Osteocyte (in vitro differentiated cells): Measurements from ENCODE around the gene H1-8. TPM values are rescaled to one million over a fixed set of nuclear protein-coding genes. Genes with fewer than 3 reads are reported as not detected.

Experiments
- DNase-seq: peaks from one replicate; pipeline ENCODE4 v3.0.0; 2021; ENCODE audit warnings: mixed read lengths; ENCODE audit not compliant: unreplicated experiment; ENCODE audit errors: extremely low spot score
- H3K27ac Mint-ChIP-seq: one replicate; pipeline ENCODE4 v1.8.0; 2021; ENCODE audit warnings: mild to moderate bottlenecking, mixed read lengths; ENCODE audit not compliant: unreplicated experiment
- H3K27me3 Mint-ChIP-seq: one replicate; pipeline ENCODE4 v1.8.0; 2021; ENCODE audit warnings: mixed read lengths; ENCODE audit not compliant: unreplicated experiment
- H3K36me3 Mint-ChIP-seq: one replicate; pipeline ENCODE4 v1.8.0; 2021; ENCODE audit warnings: mixed read lengths; ENCODE audit not compliant: unreplicated experiment
- H3K4me1 Mint-ChIP-seq: one replicate; pipeline ENCODE4 v1.8.0; 2021; ENCODE audit warnings: mixed read lengths; ENCODE audit not compliant: unreplicated experiment
- H3K4me3 Mint-ChIP-seq: one replicate; pipeline ENCODE4 v1.8.0; 2021; ENCODE audit warnings: mild to moderate bottlenecking, moderate library complexity, mixed read lengths; ENCODE audit not compliant: unreplicated experiment
- H3K9me3 Mint-ChIP-seq: one replicate; pipeline ENCODE4 v1.8.0; 2021; ENCODE audit warnings: mixed read lengths; ENCODE audit not compliant: unreplicated experiment
- total RNA-seq: library from RNA; stranded (reverse); gene quantifications from 2 replicates; pipeline ENCODE4 v1.2.1, GENCODE V29; 2021
- TF ChIP-seq, protein P1 (sequence below): fragments of 200-600 bp; sonication (generic); IDR thresholded peaks from 2 replicates; pipeline ENCODE4 v1.5.0; 2021; ENCODE audit warnings: antibody characterized with exemption, mild to moderate bottlenecking, moderate library complexity

Gene H1-8
- total RNA-seq, 1 donor from 2014 or later, result not detected

GRCh38 chr3:129560911-129561594, 18.1 kb downstream of the H1-8 start:
- peak overlapping the region; percentile 64 for H3K4me3 Mint-ChIP-seq
- peaks cover 67% of the 10 kb centered on the region for H3K4me1 Mint-ChIP-seq
- H3K9me3 Mint-ChIP-seq, result no peaks in the 10 kb centered on the region
- TF ChIP-seq, protein P1, sequence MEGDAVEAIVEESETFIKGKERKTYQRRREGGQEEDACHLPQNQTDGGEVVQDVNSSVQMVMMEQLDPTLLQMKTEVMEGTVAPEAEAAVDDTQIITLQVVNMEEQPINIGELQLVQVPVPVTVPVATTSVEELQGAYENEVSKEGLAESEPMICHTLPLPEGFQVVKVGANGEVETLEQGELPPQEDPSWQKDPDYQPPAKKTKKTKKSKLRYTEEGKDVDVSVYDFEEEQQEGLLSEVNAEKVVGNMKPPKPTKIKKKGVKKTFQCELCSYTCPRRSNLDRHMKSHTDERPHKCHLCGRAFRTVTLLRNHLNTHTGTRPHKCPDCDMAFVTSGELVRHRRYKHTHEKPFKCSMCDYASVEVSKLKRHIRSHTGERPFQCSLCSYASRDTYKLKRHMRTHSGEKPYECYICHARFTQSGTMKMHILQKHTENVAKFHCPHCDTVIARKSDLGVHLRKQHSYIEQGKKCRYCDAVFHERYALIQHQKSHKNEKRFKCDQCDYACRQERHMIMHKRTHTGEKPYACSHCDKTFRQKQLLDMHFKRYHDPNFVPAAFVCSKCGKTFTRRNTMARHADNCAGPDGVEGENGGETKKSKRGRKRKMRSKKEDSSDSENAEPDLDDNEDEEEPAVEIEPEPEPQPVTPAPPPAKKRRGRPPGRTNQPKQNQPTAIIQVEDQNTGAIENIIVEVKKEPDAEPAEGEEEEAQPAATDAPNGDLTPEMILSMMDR, result no peak
- no peaks in the 10 kb centered on the region for H3K27me3 Mint-ChIP-seq
- H3K36me3 Mint-ChIP-seq, result peaks cover 40% of the 10 kb centered on the region
- DNase-seq, result peak; percentile 93
- peak overlapping the region; percentile 96 for H3K27ac Mint-ChIP-seq

DNA sequence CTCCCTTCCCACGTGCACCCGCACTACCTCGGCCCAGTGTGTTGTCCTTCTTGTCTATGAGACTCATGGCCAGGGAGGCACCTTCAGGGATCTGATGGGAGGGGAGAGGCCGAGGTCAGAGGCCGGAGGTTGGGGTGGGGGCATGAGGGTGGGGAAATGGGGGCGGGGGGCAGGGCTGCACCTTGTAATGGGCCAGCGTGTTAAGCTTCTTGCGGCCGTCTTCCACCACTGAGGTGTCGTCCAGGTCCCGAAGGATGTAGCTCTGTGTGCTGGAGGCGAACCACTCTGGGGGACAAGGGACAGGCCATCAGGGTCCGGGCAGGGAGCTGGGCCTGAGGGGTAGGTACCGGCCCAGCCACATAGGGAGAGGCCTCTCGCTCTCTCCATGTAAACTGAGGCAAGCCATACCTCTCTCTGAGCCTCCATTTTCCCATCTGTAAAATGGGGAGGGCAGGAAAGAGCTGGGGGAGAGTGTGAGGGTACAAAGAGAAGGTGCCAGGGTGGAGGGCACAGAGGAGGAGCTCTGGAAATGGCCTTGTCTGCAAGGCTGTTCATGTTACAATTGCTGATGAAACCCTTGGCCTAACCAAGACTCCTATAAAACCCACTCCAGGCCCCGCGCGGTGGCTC, 18.8 kb downstream of the H1-8 start:
- H3K27me3 Mint-ChIP-seq, result no peaks in the 10 kb centered on the region
- H3K4me1 Mint-ChIP-seq, result peaks cover 69% of the 10 kb centered on the region
- no peak for DNase-seq
- peak overlapping the region; percentile 96 for H3K27ac Mint-ChIP-seq
- TF ChIP-seq, protein P1, result no peak
- peaks cover 43% of the 10 kb centered on the region for H3K36me3 Mint-ChIP-seq
- no peak overlapping the region for H3K4me3 Mint-ChIP-seq
- no peaks in the 10 kb centered on the region for H3K9me3 Mint-ChIP-seq

DNA sequence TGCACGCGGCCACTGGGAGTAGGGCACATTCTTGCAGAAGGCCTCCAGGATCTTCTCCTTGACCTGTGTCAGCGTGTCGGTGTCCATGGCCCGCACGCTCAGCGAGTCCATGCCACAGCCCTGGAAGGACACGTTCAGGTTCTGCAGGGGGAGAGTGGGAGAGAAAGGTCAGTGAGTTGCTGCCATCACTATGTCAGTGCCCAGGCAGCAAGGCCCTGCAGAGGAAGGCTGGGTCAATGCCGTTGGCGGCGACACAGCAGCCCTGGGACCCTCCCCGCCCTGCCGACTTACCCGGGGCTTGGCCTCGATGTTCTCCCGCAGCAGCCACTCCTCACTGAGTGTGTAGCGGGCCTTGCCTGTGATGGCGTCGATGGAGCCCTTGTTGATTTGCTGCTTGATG, 19.8 kb downstream of the H1-8 start:
- Mint-ChIP-seq H3K9me3 (no peaks in the 10 kb centered on the region), H3K27me3 (no peaks in the 10 kb centered on the region), H3K27ac (peak overlapping the region; percentile 34), H3K4me1 (peaks cover 61% of the 10 kb centered on the region), H3K36me3 (peaks cover 38% of the 10 kb centered on the region), H3K4me3 (no peak overlapping the region)
- no peak for DNase-seq
- TF ChIP-seq, protein P1, result no peak

GRCh38 chr3:129563332-129563731, 20.4 kb downstream of the H1-8 start:
- no peaks in the 10 kb centered on the region for H3K9me3 Mint-ChIP-seq
- H3K4me3 Mint-ChIP-seq, result no peak overlapping the region

More at GRCh38 chr3:129563332-129563731, 20.4 kb downstream of the H1-8 start:
- Mint-ChIP-seq H3K4me1 (peaks cover 56% of the 10 kb centered on the region), H3K27ac (peak overlapping the region; percentile 34), H3K36me3 (peaks cover 36% of the 10 kb centered on the region), H3K27me3 (no peaks in the 10 kb centered on the region)
- TF ChIP-seq, protein P1, result no peak
- DNase-seq, result no peak
